Lower leg skin (tissue), 3 donors: ENCODE results near the gene GTPBP6.

Source experiments
- CTCF ChIP-seq, 3 donors: fragments of 450-650 bp; IDR thresholded peaks; one replicate each; pipeline ENCODE4 v1.5.1; 2016; ENCODE audit warnings: antibody characterized with exemption in 3 of 3, mild to moderate bottlenecking in 3 of 3, moderate library complexity in 2 of 3
- POLR2A ChIP-seq, 2 donors: fragments of 450-650 bp; IDR thresholded peaks; one replicate each; pipeline ENCODE4 v1.6.1; 2016 to 2017; ENCODE audit warnings: antibody characterized with exemption in 2 of 2, mild to moderate bottlenecking in 1 of 2, moderate library complexity in 1 of 2

GRCh38 chrX:329291-329910 lies 10.8 kb upstream of the GTPBP6 start:
- no peak for TF ChIP-seq CTCF (IDR thresholded peaks at IDR 0.05)
- no peak for TF ChIP-seq POLR2A (IDR thresholded peaks at IDR 0.05)
